WTC11 (cell line): ENCODE results near the gene TNNT1. TPM values are rescaled to one million over a fixed set of nuclear protein-coding genes. Genes with fewer than 3 reads are reported as not detected.

Experiments used
- ATAC-seq: fragments of 200-7000 bp; cut with Tn5 transposase; 2 replicates; pipeline ENCODE4 v1.10.0; 2021; ENCODE audit warnings: mild to moderate bottlenecking, moderate library complexity
- CTCF ChIA-PET: fragments of 300-600 bp; sonication (Branson Sonifier 250); formaldehyde crosslinking; loops from one replicate; lab custom pipeline; 2021; ENCODE audit warnings: antibody characterized with exemption; lab: Charles Lee
- POLR2A ChIA-PET: fragments of 350-600 bp; sonication (Branson Sonifier 250); formaldehyde crosslinking; loops from one replicate; lab custom pipeline; 2021; ENCODE audit warnings: antibody characterized with exemption; lab: Charles Lee
- DNase-seq: peaks from one replicate; pipeline ENCODE4 v3.0.0; 2021; ENCODE audit warnings: low spot score
- H3K27ac Mint-ChIP-seq: 2 replicates; pipeline ENCODE4 v1.8.0; 2021; ENCODE audit warnings: mixed read lengths
- H3K27me3 Mint-ChIP-seq: 2 replicates; pipeline ENCODE4 v1.8.0; 2021; ENCODE audit warnings: low read depth, mild to moderate bottlenecking, moderate library complexity, mixed read lengths
- H3K36me3 Mint-ChIP-seq: 2 replicates; pipeline ENCODE4 v1.8.0; 2021; ENCODE audit warnings: mixed read lengths
- H3K4me1 Mint-ChIP-seq: 2 replicates; pipeline ENCODE4 v1.8.0; 2022; ENCODE audit warnings: mixed read lengths
- H3K4me3 Mint-ChIP-seq: 2 replicates; pipeline ENCODE4 v1.8.0; 2021; ENCODE audit warnings: mild to moderate bottlenecking, moderate library complexity, mixed read lengths
- H3K9me3 Mint-ChIP-seq: 2 replicates; pipeline ENCODE4 v1.8.0; 2021; ENCODE audit warnings: mixed read lengths
- ARID4B ChIP-seq: sonication (generic); formaldehyde crosslinking; IDR thresholded peaks from 2 replicates; pipeline ENCODE4 v1.8.0; 2023; ENCODE audit warnings: missing genetic modification reagents, mild to moderate bottlenecking, borderline replicate concordance
- ATF3 ChIP-seq: sonication (generic); formaldehyde crosslinking; conservative IDR thresholded peaks from 2 replicates; pipeline ENCODE4 v1.8.1; 2022; ENCODE audit warnings: mild to moderate bottlenecking, missing genetic modification reagents
- CREB1 ChIP-seq: sonication (generic); formaldehyde crosslinking; IDR thresholded peaks from 2 replicates; pipeline ENCODE4 v1.8.0; 2023; ENCODE audit warnings: mild to moderate bottlenecking, missing genetic modification reagents
- CREM ChIP-seq: sonication (generic); formaldehyde crosslinking; IDR thresholded peaks from 2 replicates; pipeline ENCODE4 v1.8.1; 2022; ENCODE audit warnings: mild to moderate bottlenecking, missing genetic modification reagents, moderate library complexity
- E2F4 ChIP-seq: sonication (generic); formaldehyde crosslinking; IDR thresholded peaks from 2 replicates; pipeline ENCODE4 v1.8.1; 2022; ENCODE audit warnings: low read depth, mild to moderate bottlenecking, moderate library complexity, missing genetic modification reagents, borderline replicate concordance
- E2F5 ChIP-seq: sonication (generic); formaldehyde crosslinking; IDR thresholded peaks from 2 replicates; pipeline ENCODE4 v1.8.1; 2022; ENCODE audit warnings: mild to moderate bottlenecking, moderate library complexity, missing genetic modification reagents
- EMX1 ChIP-seq: fragments of 250-450 bp; sonication (Bioruptor Pico); IDR thresholded peaks from 2 replicates; pipeline ENCODE4 v1.8.0; 2021; ENCODE audit warnings: mild to moderate bottlenecking
- FOXK1 ChIP-seq: sonication (generic); formaldehyde crosslinking; IDR thresholded peaks from 2 replicates; pipeline ENCODE4 v1.8.0; 2022; ENCODE audit warnings: mild to moderate bottlenecking, moderate library complexity, missing genetic modification reagents
- FOXP4 ChIP-seq: sonication (generic); formaldehyde crosslinking; IDR thresholded peaks from 2 replicates; pipeline ENCODE4 v1.8.0; 2022; ENCODE audit warnings: mild to moderate bottlenecking, missing genetic modification reagents
- GABPB1 ChIP-seq: sonication (generic); formaldehyde crosslinking; IDR thresholded peaks from 2 replicates; pipeline ENCODE4 v1.8.1; 2023; ENCODE audit warnings: mild to moderate bottlenecking, missing genetic modification reagents
- HMGA2 ChIP-seq: fragments of 250-450 bp; sonication (Bioruptor Pico); IDR thresholded peaks from 2 replicates; pipeline ENCODE4 v1.4.0; 2021; ENCODE audit warnings: mild to moderate bottlenecking, moderate library complexity
- JUN ChIP-seq: sonication (generic); formaldehyde crosslinking; IDR thresholded peaks from 2 replicates; pipeline ENCODE4 v1.8.0; 2023; ENCODE audit warnings: mild to moderate bottlenecking, missing genetic modification reagents
- MAX ChIP-seq: sonication (generic); formaldehyde crosslinking; IDR thresholded peaks from 2 replicates; pipeline ENCODE4 v1.8.0; 2022; ENCODE audit warnings: mild to moderate bottlenecking, missing genetic modification reagents
- MXD4 ChIP-seq: fragments of 250-450 bp; sonication (Bioruptor Pico); IDR thresholded peaks from 2 replicates; pipeline ENCODE4 v1.8.0; 2021; ENCODE audit warnings: mild to moderate bottlenecking, moderate library complexity, borderline replicate concordance
- NR2C2 ChIP-seq: sonication (generic); formaldehyde crosslinking; IDR thresholded peaks from 2 replicates; pipeline ENCODE4 v1.8.0; 2022; ENCODE audit warnings: mild to moderate bottlenecking, missing genetic modification reagents
- NR3C1 ChIP-seq: sonication (generic); formaldehyde crosslinking; conservative IDR thresholded peaks from 2 replicates; pipeline ENCODE4 v1.8.1; 2023; ENCODE audit warnings: low read depth, mild to moderate bottlenecking, missing genetic modification reagents
- SP1 ChIP-seq: sonication (generic); formaldehyde crosslinking; conservative IDR thresholded peaks from 2 replicates; pipeline ENCODE4 v1.8.1; 2022; ENCODE audit warnings: missing genetic modification reagents
- TEAD4 ChIP-seq: sonication (generic); formaldehyde crosslinking; IDR thresholded peaks from 2 replicates; pipeline ENCODE4 v1.8.0; 2022; ENCODE audit warnings: mild to moderate bottlenecking, missing genetic modification reagents
- USF1 ChIP-seq: sonication (generic); formaldehyde crosslinking; IDR thresholded peaks from 2 replicates; pipeline ENCODE4 v1.8.0; 2022; ENCODE audit warnings: mild to moderate bottlenecking, missing genetic modification reagents
- ZNF396 ChIP-seq: fragments of 250-450 bp; sonication (Bioruptor Pico); IDR thresholded peaks from 2 replicates; pipeline ENCODE4 v1.8.0; 2021; ENCODE audit warnings: mild to moderate bottlenecking, moderate library complexity, borderline replicate concordance
- ZNF416 ChIP-seq: fragments of 250-450 bp; sonication (Bioruptor Pico); IDR thresholded peaks from 2 replicates; pipeline ENCODE4 v1.9.0; 2021; ENCODE audit warnings: mild to moderate bottlenecking, inconsistent platforms
- ZNF425 ChIP-seq: fragments of 250-450 bp; sonication (Bioruptor Pico); conservative IDR thresholded peaks from 2 replicates; pipeline ENCODE4 v1.9.0; 2021; ENCODE audit warnings: mild to moderate bottlenecking
- total RNA-seq: library from RNA; stranded (reverse); gene quantifications from 3 replicates; pipeline ENCODE4 v1.2.3, GENCODE V29; 2021

The TNNT1 gene
- total RNA-seq, 1 experiment from 2014 or later, result 50.6 TPM

- TF ChIP-seq SP1 (CRISPR knock-in tag), result peak; percentile 57; the same call in 1 of the 2 replicates
- TF ChIP-seq NR2C2 (CRISPR knock-in tag), result peak; percentile 69
- TF ChIP-seq EMX1 (CRISPR knock-in tag), result no peak
- TF ChIP-seq NR3C1 (CRISPR knock-in tag), result no peak
- no peak for TF ChIP-seq JUN
- peak; percentile 43 for TF ChIP-seq MAX (CRISPR knock-in tag)
- peak; percentile 67; the same call in 1 of the 2 replicates for TF ChIP-seq E2F5 (CRISPR knock-in tag)
Measured at GRCh38 chr19:55118401-55118991, 30.5 kb downstream of the TNNT1 start (continued).

GRCh38 chr19:55117663-55118391 is 31.2 kb downstream of the TNNT1 start:
- H3K27ac Mint-ChIP-seq, result peak overlapping the region; percentile 97
- ATAC-seq, result peak; percentile 78
- peak; percentile 98 for DNase-seq
- no peaks in the 10 kb centered on the region for H3K9me3 Mint-ChIP-seq
- ChIA-PET CTCF (interaction anchor here (0.5 to 4.3 kb wide), 17 partner anchors 15 to 678 kb away, joined by 3 to 28 read pairs (median 7); partner anchors contain the start of genes DNAAF3 and KMT5C), POLR2A (interaction anchor here (0.7 to 1.9 kb wide), 7 partner anchors 11 to 99 kb away, joined by 3 to 7 read pairs (median 3); no protein-coding TSS in a partner anchor)
- peak overlapping the region; percentile 97 for H3K4me3 Mint-ChIP-seq
- H3K36me3 Mint-ChIP-seq, result no peaks in the 10 kb centered on the region
- peaks cover 22% of the 10 kb centered on the region for H3K27me3 Mint-ChIP-seq
- peaks cover 31% of the 10 kb centered on the region for H3K4me1 Mint-ChIP-seq
- TF ChIP-seq CREM (CRISPR knock-in tag), result peak; percentile 89; the same call in 1 of the 2 replicates
- no peak for TF ChIP-seq USF1
- no peak for TF ChIP-seq TEAD4 (CRISPR knock-in tag)
- no peak for TF ChIP-seq MXD4 (CRISPR knock-in tag)
- TF ChIP-seq HMGA2, result no peak
- no peak for TF ChIP-seq ZNF396 (CRISPR knock-in tag)
- peak; percentile 76; the same call in 1 of the 2 replicates for TF ChIP-seq FOXK1
- peak; percentile 91 for TF ChIP-seq SP1 (CRISPR knock-in tag)
- TF ChIP-seq ATF3 (CRISPR knock-in tag), result no peak
- TF ChIP-seq ZNF425 (CRISPR knock-in tag), result no peak
- no peak for TF ChIP-seq ARID4B (CRISPR knock-in tag)
- 0 out of 2 replicates have a peak, but pooled peaks have one; percentile 22 for TF ChIP-seq ZNF416
- no peak for TF ChIP-seq CREB1 (CRISPR knock-in tag)
- peak; percentile 20; the same call in 1 of the 2 replicates for TF ChIP-seq GABPB1 (CRISPR knock-in tag)
- no peak for TF ChIP-seq E2F4 (CRISPR knock-in tag)
- no peak for TF ChIP-seq FOXP4 (CRISPR knock-in tag)
- TF ChIP-seq NR2C2 (CRISPR knock-in tag), result no peak
